Measurements from ENCODE around the gene STPG3. TPM values are rescaled to one million over a fixed set of nuclear protein-coding genes. Genes with fewer than 3 reads are reported as not detected.

STPG3 gene
- total and polyA plus RNA-seq, 9 of the 15 experiments (the other 6 are each of a cell fraction or from before 2014, with no cell fraction given), result not detected

GRCh38 chr9:137299938-137300337 is 48.9 kb downstream of the STPG3 start (continued):
- TF ChIP-seq, protein P1, sequence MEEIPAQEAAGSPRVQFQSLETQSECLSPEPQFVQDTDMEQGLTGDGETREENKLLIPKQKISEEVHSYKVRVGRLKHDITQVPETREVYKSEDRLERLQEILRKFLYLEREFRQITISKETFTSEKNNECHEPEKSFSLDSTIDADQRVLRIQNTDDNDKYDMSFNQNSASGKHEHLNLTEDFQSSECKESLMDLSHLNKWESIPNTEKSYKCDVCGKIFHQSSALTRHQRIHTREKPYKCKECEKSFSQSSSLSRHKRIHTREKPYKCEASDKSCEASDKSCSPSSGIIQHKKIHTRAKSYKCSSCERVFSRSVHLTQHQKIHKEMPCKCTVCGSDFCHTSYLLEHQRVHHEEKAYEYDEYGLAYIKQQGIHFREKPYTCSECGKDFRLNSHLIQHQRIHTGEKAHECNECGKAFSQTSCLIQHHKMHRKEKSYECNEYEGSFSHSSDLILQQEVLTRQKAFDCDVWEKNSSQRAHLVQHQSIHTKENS (CRISPR knock-in tag; IDR thresholded peaks at IDR 0.05), result no peak
- TF ChIP-seq ARID1B (IDR thresholded peaks at IDR 0.05), result 0 out of 2 replicates have a peak, but pooled peaks have one; percentile 7
- no peak for TF ChIP-seq PCBP2 (IDR thresholded peaks at IDR 0.05; ENCODE audit: low read depth, low read length, poor library complexity, severe bottlenecking)
- TF ChIP-seq, protein P2, sequence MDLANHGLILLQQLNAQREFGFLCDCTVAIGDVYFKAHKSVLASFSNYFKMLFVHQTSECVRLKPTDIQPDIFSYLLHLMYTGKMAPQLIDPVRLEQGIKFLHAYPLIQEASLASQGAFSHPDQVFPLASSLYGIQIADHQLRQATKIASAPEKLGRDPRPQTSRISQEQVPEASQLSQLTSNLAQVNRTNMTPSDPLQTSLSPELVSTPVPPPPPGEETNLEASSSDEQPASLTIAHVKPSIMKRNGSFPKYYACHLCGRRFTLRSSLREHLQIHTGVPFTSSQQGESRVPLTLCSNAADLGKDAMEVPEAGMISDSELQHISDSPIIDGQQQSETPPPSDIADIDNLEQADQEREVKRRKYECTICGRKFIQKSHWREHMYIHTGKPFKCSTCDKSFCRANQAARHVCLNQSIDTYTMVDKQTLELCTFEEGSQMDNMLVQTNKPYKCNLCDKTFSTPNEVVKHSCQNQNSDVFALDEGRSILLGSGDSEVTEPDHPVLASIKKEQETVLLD (IDR thresholded peaks at IDR 0.05), result no peak
- TF ChIP-seq TARDBP (IDR thresholded peaks at IDR 0.05), result no peak
- no peak for TF ChIP-seq JUND (IDR thresholded peaks at IDR 0.05; ENCODE audit: borderline replicate concordance, low read depth, low read length)
- TF ChIP-seq JUND (tag; IDR thresholded peaks at IDR 0.05; ENCODE audit: borderline replicate concordance, low read depth, low read length), result 0 out of 3 replicates have a peak, but pooled peaks have one; percentile 12
- TF ChIP-seq EGR1 (conservative IDR thresholded peaks at IDR 0.05), result peak; percentile 79
- TF ChIP-seq NRF1 (conservative IDR thresholded peaks at IDR 0.05 in 1 of 2, IDR thresholded peaks at IDR 0.05 in 1 of 2), result peak; percentile 9 to 13; a peak in 1 of 4 replicates
- TF ChIP-seq ZNF592 (IDR thresholded peaks at IDR 0.05), result no peak
- 0 out of 2 replicates have a peak, but pooled peaks have one; percentile 18 for TF ChIP-seq ZNF263 (CRISPR knock-in tag; IDR thresholded peaks at IDR 0.05; ENCODE audit: borderline replicate concordance)
- no peak for TF ChIP-seq CC2D1A (IDR thresholded peaks at IDR 0.05)
- TF ChIP-seq MAFG (tag; conservative IDR thresholded peaks at IDR 0.05), result no peak
- TF ChIP-seq EP300 (IDR thresholded peaks at IDR 0.05; ENCODE audit: low read length), result peak; percentile 39
- no peak for TF ChIP-seq KAT2B (IDR thresholded peaks at IDR 0.05; ENCODE audit: low read depth, low read length)
- TF ChIP-seq, protein P3, sequence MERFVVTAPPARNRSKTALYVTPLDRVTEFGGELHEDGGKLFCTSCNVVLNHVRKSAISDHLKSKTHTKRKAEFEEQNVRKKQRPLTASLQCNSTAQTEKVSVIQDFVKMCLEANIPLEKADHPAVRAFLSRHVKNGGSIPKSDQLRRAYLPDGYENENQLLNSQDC (CRISPR knock-in tag; IDR thresholded peaks at IDR 0.05), result no peak
- TF ChIP-seq KLF13 (tag; IDR thresholded peaks at IDR 0.05; ENCODE audit: borderline replicate concordance, low read depth), result peak; percentile 21; the same call in 1 of the 2 replicates
- TF ChIP-seq ZNF766 (CRISPR knock-in tag; conservative IDR thresholded peaks at IDR 0.05), result peak; percentile 89
- TF ChIP-seq, protein P4, sequence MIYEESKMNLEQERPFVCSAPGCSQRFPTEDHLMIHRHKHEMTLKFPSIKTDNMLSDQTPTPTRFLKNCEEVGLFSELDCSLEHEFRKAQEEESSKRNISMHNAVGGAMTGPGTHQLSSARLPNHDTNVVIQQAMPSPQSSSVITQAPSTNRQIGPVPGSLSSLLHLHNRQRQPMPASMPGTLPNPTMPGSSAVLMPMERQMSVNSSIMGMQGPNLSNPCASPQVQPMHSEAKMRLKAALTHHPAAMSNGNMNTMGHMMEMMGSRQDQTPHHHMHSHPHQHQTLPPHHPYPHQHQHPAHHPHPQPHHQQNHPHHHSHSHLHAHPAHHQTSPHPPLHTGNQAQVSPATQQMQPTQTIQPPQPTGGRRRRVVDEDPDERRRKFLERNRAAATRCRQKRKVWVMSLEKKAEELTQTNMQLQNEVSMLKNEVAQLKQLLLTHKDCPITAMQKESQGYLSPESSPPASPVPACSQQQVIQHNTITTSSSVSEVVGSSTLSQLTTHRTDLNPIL (CRISPR knock-in tag; IDR thresholded peaks at IDR 0.05), result no peak
- TF ChIP-seq NELFE (IDR thresholded peaks at IDR 0.05; ENCODE audit: insufficient read depth, insufficient read length), result no peak
- no peak for TF ChIP-seq HMG20A (CRISPR knock-in tag; conservative IDR thresholded peaks at IDR 0.05)
- TF ChIP-seq RBFOX2 (IDR thresholded peaks at IDR 0.05; ENCODE audit: low read depth, low read length), result no peak
